T-helper 1 cell treated with Interleukin-12 subunit alpha and Interleukin-12 subunit beta and Interleukin-4 antibody, amounts not matched to agents 30 ng/mL and 1 ng/mL, for 36 hours (primary cell): Measurements from ENCODE around the gene MICAL3. TPM values are rescaled to one million over a fixed set of nuclear protein-coding genes. Genes with fewer than 3 reads are reported as not detected.

Experiments used
- intact Hi-C: fragments of 100-400 bp; cut with micrococcal nuclease; formaldehyde crosslinking; loops from one replicate; pipeline ENCODE4 v1.15.1; 2024
- total RNA-seq: library from RNA; stranded (reverse); gene quantifications from 2 replicates; pipeline ENCODE4 v1.2.3, GENCODE V29; 2022

Gene MICAL3
- total RNA-seq, 1 donor from 2014 or later, result 45.0 TPM

GRCh38 chr22:17786435-17787161 is 237.8 kb downstream of the MICAL3 start:
- intact Hi-C loops, result no loop called here

- intact Hi-C loops, result loop anchor here (1.0 kb wide), 1 partner anchor 43 kb away; no protein-coding TSS in a partner anchor
Measured at GRCh38 chr22:17785185-17786184, 238.9 kb downstream of the MICAL3 start.

DNA sequence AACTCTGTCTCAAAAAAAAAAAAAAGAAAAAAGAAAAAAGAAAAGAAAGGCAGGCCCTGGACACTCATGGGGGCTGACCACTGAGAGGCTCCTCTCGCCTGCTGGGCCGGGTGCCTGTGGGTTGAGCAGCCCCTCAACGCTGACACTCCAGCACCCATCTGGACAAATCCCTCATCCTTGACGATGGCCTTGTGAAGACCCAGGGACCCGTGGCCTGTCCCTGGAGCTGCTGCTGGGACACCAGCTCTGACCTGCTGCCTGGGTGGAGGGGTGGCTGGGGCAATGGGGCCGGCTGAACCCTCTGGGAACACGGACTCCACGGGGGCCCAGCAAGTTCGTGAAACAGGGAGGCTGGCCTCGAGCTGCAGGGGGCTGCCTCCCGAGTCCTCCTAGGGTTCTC is 239.6 kb downstream of the MICAL3 start:
- intact Hi-C loops, result loop anchor here (1.0 to 5.0 kb wide), 2 partner anchors 42 to 707 kb away; no protein-coding TSS in a partner anchor

- intact Hi-C loops, result loop anchor here (5.0 kb wide), 1 partner anchor 707 kb away; no protein-coding TSS in a partner anchor
Measured at GRCh38 chr22:17783773-17784480, 240.4 kb downstream of the MICAL3 start.

DNA sequence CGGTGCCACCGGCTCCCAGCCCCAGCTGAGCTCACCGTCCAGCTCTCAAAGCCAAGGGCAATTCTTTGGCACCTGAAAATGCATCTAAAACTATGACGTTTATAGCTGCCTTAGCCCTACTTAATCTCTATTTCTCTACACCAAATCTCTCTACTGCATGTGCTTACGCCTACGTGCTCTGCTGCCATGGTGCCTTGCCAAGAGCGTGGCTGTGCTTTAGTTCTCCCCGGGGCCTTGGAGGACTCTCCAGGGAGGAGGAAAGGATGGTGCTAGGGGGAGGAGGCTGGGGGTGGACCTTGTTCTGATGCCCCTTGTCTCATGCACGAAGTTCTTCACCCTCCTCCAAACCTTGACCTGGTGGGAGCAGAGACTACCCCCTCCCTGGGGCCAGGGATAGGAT is 241.0 kb downstream of the MICAL3 start:
- intact Hi-C loops, result loop anchor here (5.0 kb wide), 1 partner anchor 706 kb away; no protein-coding TSS in a partner anchor

- intact Hi-C loops, result loop anchor here (5.0 kb wide), 1 partner anchor 705 kb away; no protein-coding TSS in a partner anchor
Measured at GRCh38 chr22:17782621-17783020, 241.7 kb downstream of the MICAL3 start.

DNA sequence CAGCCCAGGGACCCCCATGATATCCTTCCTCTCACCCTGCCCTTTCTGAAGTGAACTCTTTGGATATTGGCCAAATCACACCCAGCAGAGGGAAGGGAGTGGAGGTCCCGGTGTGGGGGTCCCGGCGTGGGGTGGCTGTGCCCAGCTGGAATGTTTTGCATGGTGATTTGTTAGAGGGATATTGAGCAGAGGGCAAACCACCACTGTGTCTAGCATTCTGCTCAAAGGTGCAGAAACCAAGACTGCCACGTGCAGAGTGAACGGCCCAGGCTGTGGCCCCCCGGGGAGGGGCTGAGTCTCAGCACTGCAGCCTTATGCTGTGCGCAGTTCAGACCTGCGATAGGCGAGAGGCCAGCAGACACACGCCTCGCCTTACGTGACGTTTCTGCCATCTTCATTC is 242.2 kb downstream of the MICAL3 start:
- intact Hi-C loops, result loop anchor here (5.0 kb wide), 1 partner anchor 705 kb away; no protein-coding TSS in a partner anchor

GRCh38 chr22:17781319-17782031 is 242.9 kb downstream of the MICAL3 start:
- intact Hi-C loops, result loop anchor here (1.0 to 5.0 kb wide), 2 partner anchors 14 to 704 kb away; no protein-coding TSS in a partner anchor

DNA sequence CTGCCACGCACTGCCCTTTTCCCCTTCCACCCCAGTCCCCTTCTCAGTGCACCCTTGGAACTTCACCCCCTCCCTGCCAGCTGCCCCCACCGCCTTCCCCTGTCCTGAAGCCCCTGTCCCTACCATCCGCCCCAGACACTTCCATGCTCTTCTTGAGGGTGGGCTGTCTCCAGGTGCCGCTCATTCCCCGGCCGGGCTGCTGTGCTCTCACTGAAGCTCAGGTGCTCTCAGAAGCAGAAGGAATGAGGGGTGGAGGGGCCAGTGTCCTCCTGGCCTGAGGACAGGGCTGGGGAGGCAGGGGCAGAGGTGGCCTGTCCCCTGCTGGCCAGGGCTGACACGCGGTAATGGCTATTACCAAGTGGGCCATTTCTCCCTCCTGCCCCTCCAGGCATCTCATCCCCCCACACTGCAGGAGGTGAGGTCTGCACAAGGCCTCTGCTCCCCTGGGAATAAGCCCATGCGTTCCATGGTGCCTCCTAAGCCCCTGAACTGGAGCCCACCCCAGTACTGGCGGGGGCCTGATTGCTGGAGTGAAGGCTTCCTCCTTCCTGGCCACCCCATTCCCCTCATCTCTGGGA is 243.5 kb downstream of the MICAL3 start:
- intact Hi-C loops, result loop anchor here (1.0 to 5.0 kb wide), 2 partner anchors 14 to 704 kb away; no protein-coding TSS in a partner anchor

DNA sequence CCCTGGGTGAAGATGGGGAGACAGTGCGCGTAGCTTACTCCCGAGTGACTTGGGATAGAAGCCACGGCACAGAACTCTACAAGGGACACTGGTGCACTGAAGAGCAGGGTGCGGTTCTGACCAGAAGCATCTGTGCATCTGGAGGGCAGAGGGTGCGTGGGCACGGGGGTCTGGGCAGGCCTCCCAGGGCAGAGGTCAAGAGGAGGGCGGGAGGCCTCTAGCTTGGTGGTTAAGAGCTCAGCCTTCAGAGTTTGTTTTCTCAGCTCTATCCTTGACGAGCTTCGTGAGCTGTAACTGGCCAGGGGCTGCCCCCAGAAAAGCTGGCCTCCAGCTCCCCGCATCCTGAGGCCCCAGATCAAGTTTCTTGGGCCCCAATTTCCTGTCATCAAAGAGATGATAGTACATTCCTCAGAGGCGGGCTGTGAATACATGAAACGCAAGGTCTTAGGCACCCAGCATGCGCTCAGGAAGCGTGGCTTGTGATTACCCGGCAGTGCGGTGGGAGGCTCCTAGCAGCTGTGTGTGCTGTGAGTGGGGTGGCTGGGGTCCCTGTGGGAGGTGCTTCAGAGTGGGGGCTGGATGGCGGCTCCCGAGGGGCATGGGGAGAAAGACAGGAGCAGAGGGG is 244.1 kb downstream of the MICAL3 start:
- intact Hi-C loops, result loop anchor here (5.0 kb wide), 1 partner anchor 703 kb away; no protein-coding TSS in a partner anchor

DNA sequence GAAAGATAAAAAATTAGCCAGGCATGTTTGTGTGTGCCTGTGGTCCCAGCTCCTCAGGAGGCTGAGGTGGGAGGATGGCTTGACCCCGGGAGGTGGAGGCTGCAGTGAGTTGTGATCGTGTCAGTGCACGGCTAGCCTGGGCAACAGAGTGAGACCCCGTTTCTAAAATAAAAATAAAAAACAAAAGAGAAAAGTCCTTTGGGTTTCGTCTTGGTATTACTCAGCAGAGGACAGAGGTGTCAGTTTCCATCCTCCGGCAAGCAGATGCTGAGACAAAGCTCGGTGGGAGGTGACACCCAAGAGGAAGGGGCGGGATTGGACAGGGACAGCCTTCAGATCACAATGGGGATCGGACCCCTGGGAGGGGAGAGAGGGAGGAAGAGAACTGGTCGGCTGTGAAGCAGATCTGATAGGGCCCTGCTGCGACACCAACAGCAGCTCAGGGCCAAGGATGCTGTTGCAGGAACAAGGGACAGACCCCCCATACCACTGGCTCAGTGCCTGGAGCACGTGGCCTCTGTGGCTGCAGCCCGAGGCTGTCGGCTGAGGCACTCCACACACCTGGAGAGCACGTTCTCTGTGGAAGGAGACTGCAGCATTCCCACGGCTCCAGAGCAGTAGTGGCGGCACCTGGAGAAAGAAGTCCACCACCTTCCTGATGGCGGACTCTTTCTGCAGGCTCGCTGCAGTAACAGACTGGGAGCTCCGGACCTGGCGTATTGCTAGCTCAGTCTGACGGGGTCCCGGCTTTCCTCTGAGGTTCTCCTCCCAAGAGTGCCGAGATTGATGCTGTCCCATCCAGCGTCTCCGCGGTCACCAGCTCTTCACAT is 244.9 kb downstream of the MICAL3 start:
- intact Hi-C loops, result loop anchor here (5.0 to 10.0 kb wide), 3 partner anchors 373 to 702 kb away; partner anchors contain the start of genes ADA2 and USP18

GRCh38 chr22:17778412-17778976 is 245.9 kb downstream of the MICAL3 start:
- intact Hi-C loops, result loop anchor here (5.0 to 10.0 kb wide), 2 partner anchors 374 to 564 kb away; partner anchors contain the start of genes ADA2 and USP18

GRCh38 chr22:17777717-17778044 is 246.7 kb downstream of the MICAL3 start:
- intact Hi-C loops, result loop anchor here (1.0 to 10.0 kb wide), 7 partner anchors 10 to 619 kb away; partner anchors contain the start of genes ADA2, BCL2L13, HDHD5 and PEX26

- intact Hi-C loops, result loop anchor here (1.0 to 10.0 kb wide), 7 partner anchors 10 to 618 kb away; partner anchors contain the start of genes ADA2, BCL2L13, HDHD5 and PEX26
Measured at GRCh38 chr22:17777005-17777716, 247.2 kb downstream of the MICAL3 start.

GRCh38 chr22:17775781-17776465 is 248.4 kb downstream of the MICAL3 start:
- intact Hi-C loops, result loop anchor here (2.0 to 10.0 kb wide), 4 partner anchors 137 to 617 kb away; partner anchors contain the start of genes ADA2, BCL2L13, HDHD5 and USP18
